Esophagus muscularis mucosa (tissue), 4 donors: ENCODE measurements around the gene OR8B8.

ENCODE experiments used
- EP300 ChIP-seq: sonication (generic); formaldehyde crosslinking; IDR thresholded peaks from one replicate; pipeline ENCODE4 v1.6.1; 2017; ENCODE audit warnings: antibody characterized with exemption
- POLR2A ChIP-seq: fragments of 450-650 bp; IDR thresholded peaks from one replicate; pipeline ENCODE4 v1.6.1; 2017; ENCODE audit warnings: antibody characterized with exemption, moderate library complexity, mild to moderate bottlenecking, low read depth
- POLR2AphosphoS5 ChIP-seq, 2 donors: sonication (generic); formaldehyde crosslinking; IDR thresholded peaks; one replicate each; pipeline ENCODE4 v1.6.1; 2017; ENCODE audit warnings: antibody characterized with exemption in 2 of 2
- TF ChIP-seq, protein P1 (sequence below), 3 experiments: fragments of 200-600 bp in 2 of 3; fragments of 450-650 bp in 1 of 3; sonication (generic) in 2 of 3; IDR thresholded peaks; one replicate each; pipeline ENCODE4 v1.5.1; 2017 to 2019; ENCODE audit warnings: antibody characterized with exemption in 3 of 3, mild to moderate bottlenecking in 2 of 3, moderate library complexity in 1 of 3

DNA sequence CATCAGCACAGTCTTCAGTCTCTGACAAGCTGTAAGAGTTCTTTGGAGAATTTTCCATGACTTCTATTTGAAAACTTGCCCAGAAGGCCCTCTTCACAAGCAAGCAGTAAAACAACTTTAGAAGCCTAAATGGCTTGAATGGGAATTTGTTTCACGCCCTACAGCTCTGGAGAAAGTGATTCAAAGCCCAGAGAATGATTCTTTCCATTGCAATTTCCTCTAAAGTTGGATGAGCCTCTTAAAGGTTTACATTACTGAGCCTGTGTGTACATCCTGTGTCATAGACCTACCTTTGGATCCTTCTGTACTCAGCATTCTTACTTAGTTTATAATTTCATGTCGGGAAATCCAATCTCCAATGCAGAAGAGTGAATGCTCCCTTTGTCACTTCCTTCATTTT, 39.9 kb downstream of the OR8B8 start:
- TF ChIP-seq POLR2AphosphoS5 (IDR thresholded peaks at IDR 0.05) (no peak), POLR2A (no peak), EP300 (no peak)
- TF ChIP-seq, protein P1, sequence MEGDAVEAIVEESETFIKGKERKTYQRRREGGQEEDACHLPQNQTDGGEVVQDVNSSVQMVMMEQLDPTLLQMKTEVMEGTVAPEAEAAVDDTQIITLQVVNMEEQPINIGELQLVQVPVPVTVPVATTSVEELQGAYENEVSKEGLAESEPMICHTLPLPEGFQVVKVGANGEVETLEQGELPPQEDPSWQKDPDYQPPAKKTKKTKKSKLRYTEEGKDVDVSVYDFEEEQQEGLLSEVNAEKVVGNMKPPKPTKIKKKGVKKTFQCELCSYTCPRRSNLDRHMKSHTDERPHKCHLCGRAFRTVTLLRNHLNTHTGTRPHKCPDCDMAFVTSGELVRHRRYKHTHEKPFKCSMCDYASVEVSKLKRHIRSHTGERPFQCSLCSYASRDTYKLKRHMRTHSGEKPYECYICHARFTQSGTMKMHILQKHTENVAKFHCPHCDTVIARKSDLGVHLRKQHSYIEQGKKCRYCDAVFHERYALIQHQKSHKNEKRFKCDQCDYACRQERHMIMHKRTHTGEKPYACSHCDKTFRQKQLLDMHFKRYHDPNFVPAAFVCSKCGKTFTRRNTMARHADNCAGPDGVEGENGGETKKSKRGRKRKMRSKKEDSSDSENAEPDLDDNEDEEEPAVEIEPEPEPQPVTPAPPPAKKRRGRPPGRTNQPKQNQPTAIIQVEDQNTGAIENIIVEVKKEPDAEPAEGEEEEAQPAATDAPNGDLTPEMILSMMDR (IDR thresholded peaks at IDR 0.05) = no peak
